ENCODE results near the gene PIK3R2. TPM values are rescaled to one million over a fixed set of nuclear protein-coding genes. Genes with fewer than 3 reads are reported as not detected.

PIK3R2 gene
- total RNA-seq, 4 donors from 2014 or later: 12.2 to 38.1 (median 15.7) TPM

- no peak overlapping the region for H3K4me3 ChIP-seq
- no peak overlapping the region for H3K27ac ChIP-seq
- TF ChIP-seq EP300 (IDR thresholded peaks at IDR 0.05) (no peak), POLR2A (IDR thresholded peaks at IDR 0.05) (no peak), CTCF (IDR thresholded peaks at IDR 0.05) (no peak)
- H3K27me3 ChIP-seq: no peaks in the 10 kb centered on the region
- peaks cover 2 to 92% (median 48%) of the 10 kb centered on the region in 3 donors for H3K36me3 ChIP-seq
- H3K4me1 ChIP-seq: peaks cover 0 to 6% (median 0%) of the 10 kb centered on the region in 4 donors
- no peak for DNase-seq (ENCODE audit: low spot score in 2 of 2)
- H3K9me3 ChIP-seq: no peaks in the 10 kb centered on the region
- WGBS, 2 donors: 93 to 95% methylated on average over 17 to 18 of the region's 19 CpGs
Measured at GRCh38 chr19:18145391-18145999, 7.5 kb upstream of the PIK3R2 start.

GRCh38 chr19:18147396-18147795 lies 5.6 kb upstream of the PIK3R2 start:
- TF ChIP-seq EP300 (IDR thresholded peaks at IDR 0.05): no peak
- TF ChIP-seq POLR2A (IDR thresholded peaks at IDR 0.05): no peak
- no peak for TF ChIP-seq CTCF (IDR thresholded peaks at IDR 0.05)
- Histone ChIP-seq H3K27ac (no peak overlapping the region), H3K27me3 (no peaks in the 10 kb centered on the region), H3K4me1 (peaks cover 0 to 17% (median 10%) of the 10 kb centered on the region in 4 donors), H3K9me3 (no peaks in the 10 kb centered on the region), H3K4me3 (no peak overlapping the region), H3K36me3 (peaks cover 2 to 73% (median 38%) of the 10 kb centered on the region in 3 donors)
- no peak for DNase-seq (ENCODE audit: low spot score in 2 of 2)
- 92 to 93% methylated on average over 13 of the region's 13 CpGs for WGBS, 2 donors

GRCh38 chr19:18149596-18149975 lies 3.4 kb upstream of the PIK3R2 start:
- no peaks in the 10 kb centered on the region for H3K27me3 ChIP-seq
- H3K9me3 ChIP-seq: no peaks in the 10 kb centered on the region
- no peak for TF ChIP-seq POLR2A (IDR thresholded peaks at IDR 0.05)
- TF ChIP-seq CTCF (IDR thresholded peaks at IDR 0.05): no peak
- TF ChIP-seq EP300 (IDR thresholded peaks at IDR 0.05): no peak
- no peak for DNase-seq (ENCODE audit: low spot score in 2 of 2)
- no peak overlapping the region for H3K4me3 ChIP-seq
- H3K27ac ChIP-seq: no peak overlapping the region
- H3K4me1 ChIP-seq: peaks cover 0 to 28% (median 21%) of the 10 kb centered on the region in 4 donors
- peaks cover 2 to 51% (median 26%) of the 10 kb centered on the region in 3 donors for H3K36me3 ChIP-seq
- 80 to 82% methylated on average over 7 to 16 of the region's 16 CpGs for WGBS, 2 donors

- H3K9me3 ChIP-seq: no peaks in the 10 kb centered on the region
- 87 to 90% methylated on average over 16 to 18 of the region's 18 CpGs for WGBS, 2 donors
- no peaks in the 10 kb centered on the region for H3K27me3 ChIP-seq
- no peak overlapping the region for H3K4me3 ChIP-seq
- TF ChIP-seq POLR2A (IDR thresholded peaks at IDR 0.05) (no peak), EP300 (IDR thresholded peaks at IDR 0.05) (no peak), CTCF (IDR thresholded peaks at IDR 0.05) (no peak)
- H3K27ac ChIP-seq: peak overlapping the region in 2 of 4 donors; percentile 90 to 93
- DNase-seq (ENCODE audit: low spot score in 2 of 2): no peak
- peaks cover 0 to 45% (median 12%) of the 10 kb centered on the region in 3 donors for H3K36me3 ChIP-seq
- peaks cover 0 to 40% (median 23%) of the 10 kb centered on the region in 4 donors for H3K4me1 ChIP-seq
Measured at GRCh38 chr19:18150776-18151624, 2.0 kb upstream of the PIK3R2 start.

- WGBS, 2 donors: 0% methylated on average over 22 of the region's 22 CpGs
- H3K4me3 ChIP-seq: peak overlapping the region; percentile 55 to 81 (median 69)
- H3K27ac ChIP-seq: peak overlapping the region; percentile 88 to 95 (median 92)
- H3K4me1 ChIP-seq: peaks cover 0 to 54% (median 33%) of the 10 kb centered on the region in 4 donors
- no peak for TF ChIP-seq EP300 (IDR thresholded peaks at IDR 0.05)
- TF ChIP-seq CTCF (IDR thresholded peaks at IDR 0.05): peak; percentile 52 to 82 (median 69)
- no peak for TF ChIP-seq POLR2A (IDR thresholded peaks at IDR 0.05)
- no peaks in the 10 kb centered on the region for H3K27me3 ChIP-seq
- peak; percentile 98 to 100 for DNase-seq (ENCODE audit: low spot score in 2 of 2)
- H3K9me3 ChIP-seq: no peaks in the 10 kb centered on the region
- H3K36me3 ChIP-seq: peaks cover 0 to 40% (median 2%) of the 10 kb centered on the region in 3 donors
Measured at GRCh38 chr19:18152442-18152816, 534 bp upstream of the PIK3R2 start.
